HepG2 (cell line): Measurements from ENCODE around the gene RNF114. TPM values are rescaled to one million over a fixed set of nuclear protein-coding genes. Genes with fewer than 3 reads are reported as not detected.

Experiments used
- ATAC-seq: fragments of 200-7000 bp; cut with Tn5 transposase; 3 replicates; pipeline ENCODE4 v1.9.1; 2020; ENCODE audit warnings: mild to moderate bottlenecking, moderate library complexity
- BruUV-seq: library from RNA; stranded (reverse); fragments of 400-500 nt; replicated peaks from 2 replicates; lab custom pipeline; 2021; lab: Mats Ljungman, UMichigan
- CTCF ChIA-PET: fragments of 300-600 bp; formaldehyde crosslinking; extraction: SDS; loops from one replicate; lab custom pipeline; 2021; ENCODE audit warnings: low total read pairs, inconsistent platforms, low intra/inter-chr PET ratio; lab: Yijun Ruan, JAX
- POLR2A ChIA-PET: fragments of 350-600 bp; sonication (Branson Sonifier 250); formaldehyde crosslinking; loops from one replicate; lab custom pipeline; 2020; ENCODE audit warnings: antibody characterized with exemption, inconsistent platforms; lab: Yijun Ruan, JAX
- DNase-seq: peaks from one replicate; pipeline ENCODE4 v3.0.0-alpha.2; 2015; ENCODE audit warnings: low spot score
- FAIRE-seq: peaks from 3 replicates; lab custom pipeline; 2011; peaks lifted over from hg19 to GRCh38; lab: Jason Lieb, UNC
- H2AFZ ChIP-seq: one replicate; pipeline ENCODE4 v1.6.1; 2011; ENCODE audit warnings: low read length, inconsistent platforms
- H3K27ac ChIP-seq: fragments of 300-600 bp; 3 replicates; pipeline ENCODE4 v1.8.0; 2011; ENCODE audit warnings: mixed run types, mild to moderate bottlenecking, mixed read lengths, low read length, inconsistent platforms; ENCODE audit not compliant: insufficient read depth; ENCODE audit errors: extremely low read length
- H3K27me3 ChIP-seq, 2 experiments: fragments of 200-600 bp in 1 of 2; 2 replicates in 1 of 2; 3 replicates in 1 of 2; pipeline versions ENCODE4 v1.6.0 to v1.8.0; 2011; ENCODE audit warnings: low read length in 2 of 2, mild to moderate bottlenecking in 2 of 2, moderate library complexity in 2 of 2, inconsistent platforms in 1 of 2; ENCODE audit not compliant: insufficient read depth in 2 of 2, control insufficient read depth in 1 of 2
- H3K36me3 ChIP-seq, 2 experiments: fragments of 200-600 bp in 1 of 2; replicated peaks in 1 of 2; 2 replicates in 1 of 2; 3 replicates in 1 of 2; pipeline versions ENCODE4 v1.5.1 to v1.8.0; 2011; ENCODE audit warnings: low read length in 2 of 2, inconsistent platforms in 1 of 2; ENCODE audit not compliant: insufficient read depth in 2 of 2, control insufficient read depth in 1 of 2
- H3K4me1 ChIP-seq: 2 replicates; pipeline ENCODE4 v1.5.1; 2012; ENCODE audit warnings: low read length, inconsistent platforms; ENCODE audit not compliant: insufficient read depth
- H3K4me2 ChIP-seq: 2 replicates; pipeline ENCODE4 v1.6.0; 2011; ENCODE audit warnings: low read depth, low read length, inconsistent platforms
- H3K4me3 ChIP-seq, 3 experiments: fragments of 200-600 bp in 1 of 3; sonication (generic), shearing (Covaris generic) in 1 of 3; replicated peaks in 1 of 3; 2 replicates each; pipeline ENCODE4 v1.5.1; 2011 to 2016; ENCODE audit warnings: low read length in 3 of 3, inconsistent platforms in 2 of 3, low read depth in 2 of 3, mild to moderate bottlenecking in 2 of 3, control low read depth in 1 of 3, mixed read lengths in 1 of 3; ENCODE audit not compliant: insufficient read depth in 1 of 3
- H3K79me2 ChIP-seq: one replicate; pipeline ENCODE4 v1.6.1; 2011; ENCODE audit warnings: low read length, inconsistent platforms; ENCODE audit not compliant: insufficient read depth
- H3K9ac ChIP-seq: 2 replicates; pipeline ENCODE4 v1.6.0; 2011; ENCODE audit warnings: mild to moderate bottlenecking, low read depth, low read length, inconsistent platforms; ENCODE audit not compliant: insufficient read depth
- H3K9me3 ChIP-seq: 2 replicates; pipeline ENCODE4 v1.5.1; 2012; ENCODE audit warnings: mild to moderate bottlenecking, low read length
- H4K20me1 ChIP-seq: 2 replicates; pipeline ENCODE4 v1.6.0; 2011; ENCODE audit warnings: inconsistent platforms, mild to moderate bottlenecking, low read length, moderate library complexity; ENCODE audit not compliant: insufficient read depth
- AGO2 ChIP-seq: fragments of 200-400 bp; formaldehyde crosslinking; optimal IDR thresholded peaks from 2 replicates; pipeline ENCODE3; 2017; ENCODE audit warnings: mild to moderate bottlenecking, low read depth, low read length, moderate library complexity
- MAF1 ChIP-seq: sonication (generic); formaldehyde crosslinking; IDR thresholded peaks from 2 replicates; pipeline ENCODE4 v1.5.0; 2020; ENCODE audit warnings: missing genetic modification reagents, borderline replicate concordance
- SIX4 ChIP-seq: sonication (generic); formaldehyde crosslinking; IDR thresholded peaks from 2 replicates; pipeline ENCODE4 v1.4.0; 2020; ENCODE audit warnings: missing genetic modification reagents
- ZFP62 ChIP-seq: sonication (generic); formaldehyde crosslinking; IDR thresholded peaks from 2 replicates; pipeline ENCODE4 v1.4.0; 2020; ENCODE audit warnings: missing genetic modification reagents
- ZMAT5 ChIP-seq: sonication (generic); formaldehyde crosslinking; IDR thresholded peaks from 2 replicates; pipeline ENCODE4 v1.5.0; 2020; ENCODE audit warnings: mild to moderate bottlenecking, low read depth, missing genetic modification reagents, borderline replicate concordance
- ZNF260 ChIP-seq: sonication (generic); formaldehyde crosslinking; IDR thresholded peaks from 2 replicates; pipeline ENCODE4 v1.4.0; 2020; ENCODE audit warnings: missing genetic modification reagents, low read depth, mild to moderate bottlenecking, borderline replicate concordance
- ZNF343 ChIP-seq: sonication (generic); formaldehyde crosslinking; IDR thresholded peaks from 2 replicates; pipeline ENCODE4 v1.4.0; 2020; ENCODE audit warnings: mild to moderate bottlenecking, missing genetic modification reagents
- ZSCAN31 ChIP-seq: sonication (generic); formaldehyde crosslinking; IDR thresholded peaks from 2 replicates; pipeline ENCODE4 v1.5.0; 2020; ENCODE audit warnings: low read depth, mild to moderate bottlenecking, missing genetic modification reagents
- WGBS: methylation state at CpG from one replicate; pipeline ENCODE4 v1.1.6; 2017; ENCODE audit warnings: low lambda C conversion rate; 5-methylcytosine and 5-hydroxymethylcytosine counted together
- in situ Hi-C: cut with HindIII; loops from 2 replicates; pipeline ENCODE4 v1.10.0; 2017; ENCODE audit warnings: low pct_unique_long_range_greater_than_20kb; ENCODE audit not compliant: extremely low pct_ligation_motif_present
- intact Hi-C: fragments of 100-400 bp; cut with micrococcal nuclease; formaldehyde crosslinking; loops from one replicate; pipeline ENCODE4 v1.10.0; 2022; ENCODE audit not compliant: unreplicated experiment
- polyA plus RNA-seq, 8 experiments: library from polyadenylated mRNA; depleted of rRNA in 3 of 8; stranded (reverse) in 7 of 8; unstranded in 1 of 8; fragments of >200 nt; fragmentation: Illumina TruSeq in 4 of 8; extraction: Trizol in 4 of 8; gene quantifications; 2 replicates each; pipeline versions ENCODE4 v1.2.1 to v1.2.3, GENCODE V29; 2011 to 2016; ENCODE audit warnings: low read depth in 4 of 8, missing spikeins in 1 of 8, mixed read lengths in 1 of 8; ENCODE audit not compliant: insufficient read depth in 1 of 8
- total RNA-seq, 5 experiments: library from RNA; depleted of rRNA; stranded (reverse); fragments of >200 nt; fragmentation: Illumina TruSeq; extraction: Trizol; gene quantifications; 2 replicates each; pipeline ENCODE4 v1.2.3, GENCODE V29; 2016; ENCODE audit warnings: low read depth in 1 of 5
- TF ChIP-seq, protein P1 (sequence below): sonication (generic); formaldehyde crosslinking; IDR thresholded peaks from 2 replicates; pipeline ENCODE4 v1.4.0; 2020; ENCODE audit warnings: missing genetic modification reagents

Gene RNF114
- total and polyA plus RNA-seq, 2 of the 13 experiments (the other 11 are each of a cell fraction or from before 2014, with no cell fraction given), result 119 to 126 TPM

DNA sequence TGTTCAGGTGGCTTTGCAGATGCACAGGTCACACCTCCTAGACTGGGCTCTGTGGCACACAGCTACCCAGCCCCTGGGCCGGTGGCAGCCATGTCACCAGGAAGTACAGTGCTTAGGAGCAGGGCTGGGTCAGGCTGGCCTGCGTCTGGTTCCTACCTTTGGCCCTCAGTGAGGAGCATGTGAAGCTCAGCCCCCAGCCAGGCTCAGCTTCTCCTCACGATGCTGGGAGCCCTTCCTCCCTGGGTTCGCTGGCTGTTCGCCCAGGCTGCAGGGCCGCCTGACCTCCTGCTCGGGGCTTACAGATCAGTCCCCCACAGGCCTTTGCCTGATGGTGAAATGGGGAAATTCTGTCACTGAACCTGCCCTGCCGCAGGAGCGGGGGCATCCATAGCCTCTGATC, 43.9 kb upstream of the RNF114 start:
- DNase-seq, result no peak
- FAIRE-seq, result no peak
- in situ Hi-C loops, result loop anchor here (25.0 kb wide), 1 partner anchor 555 kb away; no protein-coding TSS in a partner anchor
- CTCF ChIA-PET, result no interaction called here
- Histone ChIP-seq H4K20me1 (no peaks in the 10 kb centered on the region), H3K4me3 (no peak overlapping the region), H2AFZ (no peak overlapping the region), H3K27me3 (no peaks in the 10 kb centered on the region), H3K9me3 (no peaks in the 10 kb centered on the region), H3K36me3 (peaks cover 0 to 3% of the 10 kb centered on the region in 2 experiments; a peak in 1 of 5 replicates), H3K79me2 (no peaks in the 10 kb centered on the region), H3K9ac (no peak overlapping the region), H3K4me1 (peaks cover 25% of the 10 kb centered on the region), H3K27ac (no peak overlapping the region), H3K4me2 (no peak overlapping the region)
- no peak for TF ChIP-seq SIX4
- peak; percentile 38 for TF ChIP-seq AGO2
- no peak for TF ChIP-seq ZFP62 (CRISPR knock-in tag)
- no peak for TF ChIP-seq ZMAT5 (CRISPR knock-in tag)
- 0 out of 2 replicates have a peak, but pooled peaks have one; percentile 50 for TF ChIP-seq ZNF260
- TF ChIP-seq MAF1 (CRISPR knock-in tag), result no peak
- TF ChIP-seq ZNF343 (CRISPR knock-in tag), result no peak
- no peak for TF ChIP-seq ZSCAN31 (CRISPR knock-in tag)
- TF ChIP-seq, protein P1, sequence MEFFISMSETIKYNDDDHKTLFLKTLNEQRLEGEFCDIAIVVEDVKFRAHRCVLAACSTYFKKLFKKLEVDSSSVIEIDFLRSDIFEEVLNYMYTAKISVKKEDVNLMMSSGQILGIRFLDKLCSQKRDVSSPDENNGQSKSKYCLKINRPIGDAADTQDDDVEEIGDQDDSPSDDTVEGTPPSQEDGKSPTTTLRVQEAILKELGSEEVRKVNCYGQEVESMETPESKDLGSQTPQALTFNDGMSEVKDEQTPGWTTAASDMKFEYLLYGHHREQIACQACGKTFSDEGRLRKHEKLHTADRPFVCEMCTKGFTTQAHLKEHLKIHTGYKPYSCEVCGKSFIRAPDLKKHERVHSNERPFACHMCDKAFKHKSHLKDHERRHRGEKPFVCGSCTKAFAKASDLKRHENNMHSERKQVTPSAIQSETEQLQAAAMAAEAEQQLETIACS (CRISPR knock-in tag), result no peak
- no TSS peak for BruUV-seq
- POLR2A ChIA-PET, result interaction anchor here (1.0 kb wide), 1 partner anchor 24 kb away, joined by 6 read pairs; no protein-coding TSS in a partner anchor
- 85% methylated on average over 9 of the region's 9 CpGs for WGBS
- intact Hi-C loops, result loop anchor here (1.0 kb wide), 1 partner anchor 355 kb away; no protein-coding TSS in a partner anchor
- no peak for ATAC-seq
